Esophagus squamous epithelium (tissue), 5 donors: ENCODE measurements around the gene APP. TPM values are rescaled to one million over a fixed set of nuclear protein-coding genes. Genes with fewer than 3 reads are reported as not detected.

ENCODE experiments used
- DNase-seq: peaks from one replicate; lab custom pipeline; 2025; lab: John Stamatoyannopoulos, UW
- H3K27ac ChIP-seq, 4 donors: fragments of 200-600 bp; sonication (generic); one replicate each; pipeline ENCODE4 v1.5.1; 2016 to 2019; ENCODE audit warnings: mild to moderate bottlenecking in 1 of 4
- H3K27me3 ChIP-seq, 4 donors: fragments of 200-600 bp; sonication (generic); 1 replicate in 3 of 4; 2 replicates in 1 of 4; pipeline versions ENCODE4 v1.5.1 to v1.6.0; 2017 to 2021; ENCODE audit warnings: antibody characterized with exemption in 1 of 4
- H3K36me3 ChIP-seq, 3 donors: fragments of 200-600 bp; sonication (generic); one replicate each; pipeline ENCODE4 v1.5.1; 2016 to 2019
- H3K4me1 ChIP-seq, 3 donors: fragments of 200-600 bp; sonication (generic); one replicate each; pipeline ENCODE4 v1.5.1; 2017 to 2019
- H3K4me3 ChIP-seq, 4 donors: fragments of 200-600 bp; sonication (generic); 1 replicate in 3 of 4; 2 replicates in 1 of 4; pipeline ENCODE4 v1.5.1; 2016 to 2019; ENCODE audit warnings: mild to moderate bottlenecking in 2 of 4, moderate library complexity in 1 of 4
- H3K9me3 ChIP-seq, 3 donors: fragments of 200-600 bp; sonication (generic); one replicate each; pipeline ENCODE4 v1.5.1; 2016 to 2019
- POLR2A ChIP-seq, 4 donors: fragments of 450-650 bp; IDR thresholded peaks; one replicate each; pipeline ENCODE4 v1.6.1; 2017; ENCODE audit warnings: antibody characterized with exemption in 4 of 4, mild to moderate bottlenecking in 4 of 4, moderate library complexity in 3 of 4
- WGBS, 2 donors: methylation state at CpG; one replicate each; pipeline ENCODE4 v1.1.5; 2018; 5-methylcytosine and 5-hydroxymethylcytosine counted together
- intact Hi-C: fragments of 100-400 bp; cut with DNase I; formaldehyde crosslinking; loops from one replicate; pipeline ENCODE4 v1.15.0; 2022
- total RNA-seq, 4 donors: library from RNA; depleted of rRNA; stranded (reverse); fragments of >200 nt; gene quantifications; one replicate each; pipeline ENCODE4 v1.1.0, GENCODE V29; 2016
- TF ChIP-seq, protein P1 (sequence below), 6 experiments: fragments of 450-650 bp in 4 of 6; fragments of 200-600 bp in 2 of 6; sonication (generic) in 2 of 6; IDR thresholded peaks; one replicate each; pipeline ENCODE4 v1.5.1; 2016 to 2019; ENCODE audit warnings: antibody characterized with exemption in 6 of 6, mild to moderate bottlenecking in 4 of 6, moderate library complexity in 4 of 6
- donor health status: DM: yes; HTN: yes; CAD: no.

The APP gene
- total RNA-seq, 4 donors from 2014 or later = 58.2 to 277 (median 183) TPM

- DNase-seq = no peak
- no peak for TF ChIP-seq POLR2A (IDR thresholded peaks at IDR 0.05)
- TF ChIP-seq, protein P1, sequence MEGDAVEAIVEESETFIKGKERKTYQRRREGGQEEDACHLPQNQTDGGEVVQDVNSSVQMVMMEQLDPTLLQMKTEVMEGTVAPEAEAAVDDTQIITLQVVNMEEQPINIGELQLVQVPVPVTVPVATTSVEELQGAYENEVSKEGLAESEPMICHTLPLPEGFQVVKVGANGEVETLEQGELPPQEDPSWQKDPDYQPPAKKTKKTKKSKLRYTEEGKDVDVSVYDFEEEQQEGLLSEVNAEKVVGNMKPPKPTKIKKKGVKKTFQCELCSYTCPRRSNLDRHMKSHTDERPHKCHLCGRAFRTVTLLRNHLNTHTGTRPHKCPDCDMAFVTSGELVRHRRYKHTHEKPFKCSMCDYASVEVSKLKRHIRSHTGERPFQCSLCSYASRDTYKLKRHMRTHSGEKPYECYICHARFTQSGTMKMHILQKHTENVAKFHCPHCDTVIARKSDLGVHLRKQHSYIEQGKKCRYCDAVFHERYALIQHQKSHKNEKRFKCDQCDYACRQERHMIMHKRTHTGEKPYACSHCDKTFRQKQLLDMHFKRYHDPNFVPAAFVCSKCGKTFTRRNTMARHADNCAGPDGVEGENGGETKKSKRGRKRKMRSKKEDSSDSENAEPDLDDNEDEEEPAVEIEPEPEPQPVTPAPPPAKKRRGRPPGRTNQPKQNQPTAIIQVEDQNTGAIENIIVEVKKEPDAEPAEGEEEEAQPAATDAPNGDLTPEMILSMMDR (IDR thresholded peaks at IDR 0.05) = peak; percentile 17 to 77 (median 58)
- intact Hi-C loops = loop anchor here (10.0 kb wide), 1 partner anchor 819 kb away; no protein-coding TSS in a partner anchor
Measured at GRCh38 chr21:25895565-25896205, 274.9 kb downstream of the APP start.

GRCh38 chr21:25893191-25893590 lies 277.4 kb downstream of the APP start:
- DNase-seq = no peak
- intact Hi-C loops = loop anchor here (10.0 kb wide), 1 partner anchor 822 kb away; no protein-coding TSS in a partner anchor
- WGBS, 2 donors = 88 to 94% methylated on average over 1 of the region's 1 CpG
- peaks cover 0 to 65% (median 0%) of the 10 kb centered on the region in 3 donors for H3K36me3 ChIP-seq
- H3K9me3 ChIP-seq = no peaks in the 10 kb centered on the region
- TF ChIP-seq POLR2A (IDR thresholded peaks at IDR 0.05) = no peak
- no peaks in the 10 kb centered on the region for H3K27me3 ChIP-seq
- H3K27ac ChIP-seq = no peak overlapping the region
- peaks cover 0 to 15% (median 0%) of the 10 kb centered on the region in 3 donors for H3K4me1 ChIP-seq
- no peak overlapping the region for H3K4me3 ChIP-seq

More at GRCh38 chr21:25895565-25896205, 274.9 kb downstream of the APP start:
- H3K27ac ChIP-seq = no peak overlapping the region
- no peak overlapping the region for H3K4me3 ChIP-seq
- H3K36me3 ChIP-seq = peaks cover 0 to 40% (median 0%) of the 10 kb centered on the region in 3 donors
- no peaks in the 10 kb centered on the region for H3K27me3 ChIP-seq
- H3K4me1 ChIP-seq = peaks cover 0 to 25% (median 6%) of the 10 kb centered on the region in 3 donors
- WGBS, 2 donors = 12 to 20% methylated on average over 6 of the region's 6 CpGs
- H3K9me3 ChIP-seq = no peaks in the 10 kb centered on the region

DNA sequence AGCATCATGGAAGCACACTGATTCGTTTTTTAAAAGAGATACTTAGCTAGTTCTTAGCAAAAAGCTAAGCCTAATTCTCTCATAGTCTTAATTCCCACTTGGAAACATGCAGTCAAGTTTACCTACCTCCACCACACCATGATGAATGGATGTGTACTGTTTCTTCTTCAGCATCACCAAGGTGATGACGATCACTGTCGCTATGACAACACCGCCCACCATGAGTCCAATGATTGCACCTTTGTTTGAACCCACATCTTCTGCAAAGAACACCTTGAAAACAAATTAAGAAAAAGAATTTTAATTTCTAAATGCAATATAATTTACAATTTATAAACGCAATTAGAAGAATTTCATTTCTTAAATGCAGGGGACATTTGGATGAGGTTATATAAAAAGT lies 279.0 kb downstream of the APP start:
- peaks cover 0 to 12% (median 0%) of the 10 kb centered on the region in 3 donors for H3K4me1 ChIP-seq
- H3K4me3 ChIP-seq = no peak overlapping the region
- H3K27me3 ChIP-seq = no peaks in the 10 kb centered on the region
- WGBS, 2 donors = 86 to 88% methylated on average over 5 of the region's 5 CpGs
- intact Hi-C loops = loop anchor here (10.0 kb wide), 1 partner anchor 823 kb away; no protein-coding TSS in a partner anchor
- H3K9me3 ChIP-seq = no peaks in the 10 kb centered on the region
- TF ChIP-seq POLR2A (IDR thresholded peaks at IDR 0.05) = no peak
- TF ChIP-seq, protein P1 (IDR thresholded peaks at IDR 0.05) = no peak
- no peak overlapping the region for H3K27ac ChIP-seq
- peaks cover 0 to 71% (median 0%) of the 10 kb centered on the region in 3 donors for H3K36me3 ChIP-seq
- no peak for DNase-seq

DNA sequence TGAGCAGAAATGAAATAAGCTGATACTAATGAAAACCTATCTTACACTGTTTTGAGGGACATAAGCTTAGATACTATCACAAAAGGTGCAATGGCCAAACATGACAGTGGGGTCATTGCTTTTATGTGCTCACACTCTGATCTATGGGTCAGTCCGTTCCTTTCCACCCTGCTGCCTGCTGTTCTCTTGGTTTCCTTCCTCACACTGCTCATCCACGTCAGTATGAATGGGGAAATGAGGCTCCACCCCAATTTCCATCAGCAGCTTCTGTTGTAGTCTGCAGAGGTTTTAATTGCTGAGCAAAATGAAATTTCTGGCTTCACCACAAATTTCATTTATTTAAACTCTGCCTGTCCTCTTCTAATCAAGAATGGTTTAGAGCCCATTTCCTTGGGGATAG lies 280.6 kb downstream of the APP start:
- 57 to 67% methylated on average over 2 of the region's 2 CpGs for WGBS, 2 donors
- no peaks in the 10 kb centered on the region for H3K27me3 ChIP-seq

GRCh38 chr21:25888711-25889110 lies 281.9 kb downstream of the APP start:
- TF ChIP-seq, protein P1 (IDR thresholded peaks at IDR 0.05) = no peak
- TF ChIP-seq POLR2A (IDR thresholded peaks at IDR 0.05) = no peak
- 85 to 88% methylated on average over 9 of the region's 9 CpGs for WGBS, 2 donors

More for the DNA sequence above, 280.6 kb downstream of the APP start:
- intact Hi-C loops = loop anchor here (10.0 kb wide), 1 partner anchor 825 kb away; no protein-coding TSS in a partner anchor
- Histone ChIP-seq H3K27ac (no peak overlapping the region), H3K36me3 (peaks cover 0 to 85% (median 0%) of the 10 kb centered on the region in 3 donors), H3K4me1 (no peaks in the 10 kb centered on the region), H3K4me3 (no peak overlapping the region), H3K9me3 (no peaks in the 10 kb centered on the region)
- DNase-seq = no peak
- TF ChIP-seq, protein P1 (IDR thresholded peaks at IDR 0.05) = no peak
- no peak for TF ChIP-seq POLR2A (IDR thresholded peaks at IDR 0.05)

More at GRCh38 chr21:25888711-25889110, 281.9 kb downstream of the APP start:
- intact Hi-C loops = no loop called here
- Histone ChIP-seq H3K9me3 (no peaks in the 10 kb centered on the region), H3K27me3 (no peaks in the 10 kb centered on the region), H3K36me3 (peaks cover 0 to 80% (median 0%) of the 10 kb centered on the region in 3 donors), H3K4me1 (no peaks in the 10 kb centered on the region), H3K27ac (no peak overlapping the region), H3K4me3 (no peak overlapping the region)
- DNase-seq = no peak
